Ishikawa (cell line): Measurements from ENCODE around the gene PTAFR.
A peak's percentile ranks its signal among the peaks of the same experiment; 100 is the strongest.

Experiments
- CEBPB ChIP-seq: IDR thresholded peaks from 2 replicates; pipeline ENCODE4 v1.6.1; 2012
- CREB1 ChIP-seq: IDR thresholded peaks from 2 replicates; pipeline ENCODE4 v1.6.1; 2012; ENCODE audit warnings: low read depth
- EGR1 ChIP-seq: IDR thresholded peaks from 2 replicates; pipeline ENCODE4 v1.6.1; 2012
- EP300 ChIP-seq: IDR thresholded peaks from 2 replicates; pipeline ENCODE4 v1.6.1; 2012; ENCODE audit warnings: borderline replicate concordance
- FOXM1 ChIP-seq: IDR thresholded peaks from 2 replicates; pipeline ENCODE4 v1.6.1; 2012; ENCODE audit warnings: low read depth, borderline replicate concordance
- NFIC ChIP-seq: IDR thresholded peaks from 2 replicates; pipeline ENCODE4 v1.6.1; 2012
- RAD21 ChIP-seq: IDR thresholded peaks from 2 replicates; pipeline ENCODE4 v1.6.1; 2012; ENCODE audit warnings: low read depth
- REST ChIP-seq: IDR thresholded peaks from 2 replicates; pipeline ENCODE4 v1.6.1; 2012; ENCODE audit warnings: low read depth, mild to moderate bottlenecking
- TAF1 ChIP-seq: IDR thresholded peaks from 2 replicates; pipeline ENCODE4 v1.6.1; 2012; ENCODE audit warnings: low read depth, mild to moderate bottlenecking
- TCF12 ChIP-seq: IDR thresholded peaks from 2 replicates; pipeline ENCODE4 v1.6.1; 2012; ENCODE audit warnings: low read depth
- TEAD4 ChIP-seq: IDR thresholded peaks from 2 replicates; pipeline ENCODE4 v1.6.1; 2012
- USF1 ChIP-seq: IDR thresholded peaks from 2 replicates; pipeline ENCODE4 v1.6.1; 2012
- YY1 ChIP-seq: IDR thresholded peaks from 2 replicates; pipeline ENCODE4 v1.6.1; 2012; ENCODE audit warnings: low read depth
- ZBTB7A ChIP-seq: IDR thresholded peaks from 2 replicates; pipeline ENCODE4 v1.6.1; 2012; ENCODE audit warnings: low read depth
- TF ChIP-seq, protein P1 (sequence below): IDR thresholded peaks from 2 replicates; pipeline ENCODE4 v1.6.1; 2012

PTAFR gene

DNA sequence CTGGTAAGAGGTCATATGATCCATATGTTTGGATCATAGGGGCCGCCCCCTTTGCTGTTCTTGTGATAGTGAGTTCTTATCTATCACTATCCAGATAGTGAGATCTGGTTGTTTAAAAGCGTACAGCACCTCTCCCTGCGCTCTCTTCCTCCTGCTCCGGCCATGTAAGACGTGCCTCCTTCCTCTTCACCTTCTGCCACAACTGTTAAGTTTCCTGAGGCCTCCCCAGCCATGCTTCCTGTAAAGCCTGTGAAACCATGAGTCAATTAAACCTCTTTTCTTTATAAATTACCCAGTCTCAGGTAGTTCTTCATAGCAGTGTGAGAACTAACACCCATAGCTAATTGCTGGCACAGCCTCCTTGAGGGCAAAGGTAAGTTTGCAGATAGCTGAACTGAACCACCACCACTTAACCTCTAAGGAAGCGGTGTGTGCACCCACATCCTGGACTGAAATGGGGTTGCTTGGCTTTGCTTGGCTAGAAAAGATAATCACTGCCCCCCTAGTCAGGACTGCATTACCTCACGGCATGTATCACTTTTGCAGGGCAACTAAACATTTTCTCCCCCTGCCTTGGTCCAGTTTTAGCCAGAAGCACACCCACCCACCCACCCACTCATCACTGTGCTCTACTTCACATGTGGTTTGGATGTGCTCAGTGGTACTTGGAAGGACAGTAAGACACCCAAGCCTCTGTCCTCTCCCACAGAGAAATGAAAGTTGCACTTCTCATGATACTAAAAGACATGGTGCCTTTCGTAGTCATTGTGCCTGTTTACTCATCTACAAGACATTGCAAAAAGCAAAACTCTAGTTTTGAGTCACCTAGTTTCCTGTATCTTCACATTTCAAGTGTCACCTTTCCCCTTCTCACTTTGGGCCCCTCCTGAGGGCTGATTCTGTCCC, 23.1 kb upstream of the PTAFR start:
- no peak for TF ChIP-seq TAF1
- TF ChIP-seq REST = no peak
- no peak for TF ChIP-seq EGR1
- TF ChIP-seq YY1 = no peak
- no peak for TF ChIP-seq FOXM1
- TF ChIP-seq, protein P1, sequence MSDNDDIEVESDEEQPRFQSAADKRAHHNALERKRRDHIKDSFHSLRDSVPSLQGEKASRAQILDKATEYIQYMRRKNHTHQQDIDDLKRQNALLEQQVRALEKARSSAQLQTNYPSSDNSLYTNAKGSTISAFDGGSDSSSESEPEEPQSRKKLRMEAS = no peak
- no peak for TF ChIP-seq ZBTB7A

GRCh38 chr1:28197682-28198415, 21.4 kb upstream of the PTAFR start:
- TF ChIP-seq, protein P1 = no peak
- TF ChIP-seq YY1 = no peak
- TF ChIP-seq TCF12 = 0 out of 2 replicates have a peak, but pooled peaks have one; percentile 2

DNA sequence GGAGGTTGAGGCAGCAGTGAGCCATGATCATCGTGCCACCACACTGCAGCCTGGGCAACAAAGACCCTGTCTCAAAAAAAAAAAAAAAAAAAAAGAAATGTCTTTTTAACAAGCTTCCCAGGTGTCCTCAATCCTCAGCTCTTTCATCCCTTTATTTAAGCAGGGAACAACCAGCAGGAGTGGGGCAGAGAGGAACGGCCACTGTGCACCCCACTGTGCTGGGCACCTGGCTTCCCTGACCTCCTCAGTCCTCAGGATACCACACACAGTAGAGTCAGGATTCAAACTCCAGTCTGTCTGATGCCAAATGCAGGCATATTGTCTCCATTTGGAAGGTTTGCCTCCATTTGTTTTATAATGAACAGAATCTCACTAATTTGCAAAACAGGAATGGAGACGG, 19.8 kb upstream of the PTAFR start:
- no peak for TF ChIP-seq YY1
- no peak for TF ChIP-seq EGR1
- no peak for TF ChIP-seq TEAD4
- no peak for TF ChIP-seq CREB1
- TF ChIP-seq RAD21 = no peak
- no peak for TF ChIP-seq FOXM1
- TF ChIP-seq USF1 = no peak
- TF ChIP-seq TCF12 = no peak
- no peak for TF ChIP-seq CEBPB
- TF ChIP-seq TAF1 = no peak
- no peak for TF ChIP-seq REST
- no peak for TF ChIP-seq EP300
- no peak for TF ChIP-seq ZBTB7A
- TF ChIP-seq, protein P1 = no peak
- TF ChIP-seq NFIC = no peak

DNA sequence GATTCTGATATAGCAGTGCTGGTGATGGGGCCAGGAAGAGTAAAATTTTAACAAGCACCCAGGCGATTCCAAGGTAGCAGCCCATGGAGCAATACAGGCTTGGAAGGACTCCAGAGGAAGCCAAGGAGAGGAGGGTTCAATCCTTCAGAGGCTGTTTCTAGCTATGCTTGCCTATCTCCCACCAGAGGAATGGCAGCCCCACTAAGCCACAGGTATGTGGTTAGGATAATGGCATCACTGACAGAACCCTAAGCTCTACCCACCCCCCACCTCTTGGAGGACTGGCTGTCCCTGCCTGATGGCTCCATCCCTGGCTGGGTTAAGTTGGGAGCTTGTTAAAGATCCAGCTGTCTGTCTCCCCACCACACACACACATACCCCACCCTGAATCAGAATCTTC, 19.3 kb upstream of the PTAFR start:
- TF ChIP-seq CREB1 (no peak), RAD21 (no peak), CEBPB (no peak), TEAD4 (no peak), EP300 (no peak), TCF12 (no peak), FOXM1 (no peak), ZBTB7A (no peak), USF1 (no peak)
- TF ChIP-seq, protein P1 = no peak

- TF ChIP-seq NFIC = no peak
- no peak for TF ChIP-seq CREB1
- no peak for TF ChIP-seq TAF1
- TF ChIP-seq ZBTB7A = no peak
- no peak for TF ChIP-seq TEAD4
- no peak for TF ChIP-seq REST
- TF ChIP-seq EP300 = no peak
- TF ChIP-seq FOXM1 = no peak
- TF ChIP-seq TCF12 = no peak
- TF ChIP-seq, protein P1 = no peak
- TF ChIP-seq USF1 = no peak
- TF ChIP-seq RAD21 = no peak
- no peak for TF ChIP-seq YY1
Measured at GRCh38 chr1:28194326-28195035, 18.0 kb upstream of the PTAFR start.
